ENCODE results near the gene PEX11G. TPM values are rescaled to one million over a fixed set of nuclear protein-coding genes. Genes with fewer than 3 reads are reported as not detected.

PEX11G gene
- total and polyA plus RNA-seq, 9 of the 15 experiments (the other 6 are each of a cell fraction or from before 2014, with no cell fraction given) = 0.07 to 3.2 (median 0.70) TPM; not detected in 1

DNA sequence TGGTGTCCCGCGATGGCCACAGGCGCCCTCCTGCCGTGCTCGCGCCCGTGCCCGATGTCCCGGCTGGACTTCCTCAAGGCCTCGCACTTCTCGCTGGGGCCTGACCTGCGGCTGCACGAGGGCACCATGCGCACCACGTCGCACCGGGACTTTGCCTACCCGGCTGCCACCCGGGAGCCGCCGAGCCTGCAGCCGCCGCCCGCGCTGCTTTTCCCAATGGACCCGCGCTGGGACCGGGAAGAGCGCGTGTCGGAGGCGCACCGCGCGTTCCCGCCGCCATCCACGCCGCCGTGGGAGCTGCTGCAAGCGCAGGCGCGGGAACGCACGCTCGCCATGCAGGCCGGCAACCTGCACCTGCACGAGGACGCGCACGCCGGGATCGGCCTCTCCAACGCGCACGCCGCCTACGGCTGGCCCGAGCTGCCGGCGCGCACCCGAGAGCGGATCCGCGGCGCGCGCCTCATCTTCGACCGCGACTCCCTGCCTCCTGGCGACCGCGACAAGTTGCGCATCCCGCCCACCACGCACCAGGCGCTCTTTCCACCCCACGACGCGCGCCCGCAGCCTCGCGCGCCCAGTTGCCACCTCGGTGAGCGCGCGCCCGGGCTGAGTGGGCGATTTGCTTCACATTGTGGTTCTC is 12.1 kb upstream of the PEX11G start (continued):
- TF ChIP-seq GATAD2A (IDR thresholded peaks at IDR 0.05) = 0 out of 2 replicates have a peak, but pooled peaks have one; percentile 51
- TF ChIP-seq, protein P1, sequence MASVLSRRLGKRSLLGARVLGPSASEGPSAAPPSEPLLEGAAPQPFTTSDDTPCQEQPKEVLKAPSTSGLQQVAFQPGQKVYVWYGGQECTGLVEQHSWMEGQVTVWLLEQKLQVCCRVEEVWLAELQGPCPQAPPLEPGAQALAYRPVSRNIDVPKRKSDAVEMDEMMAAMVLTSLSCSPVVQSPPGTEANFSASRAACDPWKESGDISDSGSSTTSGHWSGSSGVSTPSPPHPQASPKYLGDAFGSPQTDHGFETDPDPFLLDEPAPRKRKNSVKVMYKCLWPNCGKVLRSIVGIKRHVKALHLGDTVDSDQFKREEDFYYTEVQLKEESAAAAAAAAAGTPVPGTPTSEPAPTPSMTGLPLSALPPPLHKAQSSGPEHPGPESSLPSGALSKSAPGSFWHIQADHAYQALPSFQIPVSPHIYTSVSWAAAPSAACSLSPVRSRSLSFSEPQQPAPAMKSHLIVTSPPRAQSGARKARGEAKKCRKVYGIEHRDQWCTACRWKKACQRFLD (CRISPR knock-in tag; IDR thresholded peaks at IDR 0.05) = 0 out of 2 replicates have a peak, but pooled peaks have one; percentile 50
- 0 out of 2 replicates have a peak, but pooled peaks have one; percentile 60 for TF ChIP-seq SAFB (IDR thresholded peaks at IDR 0.05; ENCODE audit: borderline replicate concordance, low read depth, low read length)
- no peak for TF ChIP-seq KDM5B (IDR thresholded peaks at IDR 0.05; ENCODE audit: insufficient replicate concordance, low read depth, low read length)
- peak; percentile 48 for TF ChIP-seq CCNT2 (IDR thresholded peaks at IDR 0.05; ENCODE audit: borderline replicate concordance, extremely low read depth, insufficient read length, low read depth, low read length)
- no peak for TF ChIP-seq CBFA2T3 (IDR thresholded peaks at IDR 0.05)
- peak; percentile 26 for TF ChIP-seq PCBP1 (IDR thresholded peaks at IDR 0.05; ENCODE audit: low read depth, low read length, poor library complexity, severe bottlenecking)
- TF ChIP-seq IRF1 (CRISPR knock-in tag; IDR thresholded peaks at IDR 0.05; ENCODE audit: borderline replicate concordance) = no peak
- TF ChIP-seq MYC (IDR thresholded peaks at IDR 0.05; ENCODE audit: low read depth, low read length) = 0 out of 2 replicates have a peak, but pooled peaks have one; percentile 13
- TF ChIP-seq MYC (CRISPR knock-in tag; IDR thresholded peaks at IDR 0.05; ENCODE audit: borderline replicate concordance, low read depth) = no peak
- no peak for TF ChIP-seq ZFP91 (CRISPR knock-in tag; IDR thresholded peaks at IDR 0.05)
- peak; percentile 68 for TF ChIP-seq POLR2G (IDR thresholded peaks at IDR 0.05; ENCODE audit: low read depth, low read length)
- TF ChIP-seq EGR1 (conservative IDR thresholded peaks at IDR 0.05) = peak; percentile 42
- TF ChIP-seq ZNF764 (CRISPR knock-in tag; IDR thresholded peaks at IDR 0.05; ENCODE audit: low read depth) = peak; percentile 71; the same call in 1 of the 2 replicates
- TF ChIP-seq RFX7 (CRISPR knock-in tag; IDR thresholded peaks at IDR 0.05) = no peak
- TF ChIP-seq HMGN3 (IDR thresholded peaks at IDR 0.05; ENCODE audit: borderline replicate concordance, extremely low read depth, insufficient read length, low read depth, low read length) = no peak
- TF ChIP-seq U2AF1 (optimal IDR thresholded peaks at IDR 0.05; ENCODE audit: low read depth, low read length) = peak; percentile 53

Data from K562 (cell line).